Stimulated activated naive CD8-positive, alpha-beta T cell treated with anti-CD3 and anti-CD28 coated beads, Interleukin-15, Interleukin-2, amounts not matched to agents 100 U/mL and 50 U/mL, for 24 hours (primary cell): ENCODE results near the gene FOXA1.

Source experiments
- ATAC-seq: fragments of 150-1000 bp; cut with Tn5 transposase; one replicate; pipeline ENCODE4 v1.10.0; 2021
- DNase-seq: peaks from one replicate; pipeline ENCODE4 v3.0.0; 2021

FOXA1 gene

GRCh38 chr14:37594971-37595808, at the start of gene FOXA1, which contains the start of gene TTC6:
FOXA1 (minus strand) TSS chr14:37595249; CDS start chr14:37594972, 277 bp downstream.
TTC6 (plus strand) TSS chr14:37595629; CDS start chr14:37622065, 26,436 bp downstream.
- DNase-seq (no peak), ATAC-seq (no peak)

DNA sequence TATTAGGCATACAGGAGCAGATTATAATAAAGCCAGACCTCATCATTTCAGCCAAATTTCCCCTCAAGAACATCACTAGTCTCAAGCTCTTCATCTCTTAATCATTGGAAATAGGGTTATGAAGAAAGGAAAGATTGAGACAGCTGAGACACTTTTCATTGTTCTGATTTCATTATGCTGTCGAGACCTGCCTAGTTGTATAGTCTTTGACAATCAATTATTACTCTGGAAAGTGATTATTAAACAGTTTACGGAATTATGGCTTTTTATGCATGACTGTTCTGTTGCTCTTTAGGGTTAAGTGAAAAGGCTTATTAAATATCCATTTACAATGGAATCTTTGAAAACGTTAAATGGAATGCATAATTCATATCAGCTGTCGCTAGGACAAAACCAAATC, 48.7 kb upstream of the FOXA1 start:
- DNase-seq (no peak), ATAC-seq (no peak)

GRCh38 chr14:37642125-37642524, 47.1 kb upstream of the FOXA1 start:
- DNase-seq (no peak), ATAC-seq (no peak)

DNA sequence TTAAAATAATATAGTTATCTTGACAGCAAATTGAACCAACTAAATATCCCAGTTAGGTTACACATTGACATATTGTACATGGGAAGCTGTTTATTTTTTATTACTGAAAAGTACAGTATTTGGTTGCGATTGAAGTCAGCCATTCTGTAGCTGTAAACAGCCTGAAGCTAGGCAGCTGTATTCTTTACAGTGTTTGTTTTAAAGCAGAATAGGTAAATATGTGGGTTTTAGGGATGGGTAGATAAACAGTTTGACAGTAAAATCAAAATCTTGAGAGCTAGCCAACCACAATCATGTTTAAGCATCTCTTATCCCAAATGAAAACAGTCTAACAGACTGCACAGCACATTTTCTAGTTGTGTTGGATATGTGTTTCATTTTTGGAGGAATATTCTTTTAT, 46.1 kb upstream of the FOXA1 start:
- ATAC-seq, result no peak
- DNase-seq, result no peak

- no peak for ATAC-seq
- DNase-seq, result no peak
These were observed 43.5 kb upstream of the FOXA1 start for GRCh38 chr14:37638599-37638998.

- no peak for DNase-seq
- no peak for ATAC-seq
These were observed 42.3 kb upstream of the FOXA1 start for GRCh38 chr14:37637341-37637740.

DNA sequence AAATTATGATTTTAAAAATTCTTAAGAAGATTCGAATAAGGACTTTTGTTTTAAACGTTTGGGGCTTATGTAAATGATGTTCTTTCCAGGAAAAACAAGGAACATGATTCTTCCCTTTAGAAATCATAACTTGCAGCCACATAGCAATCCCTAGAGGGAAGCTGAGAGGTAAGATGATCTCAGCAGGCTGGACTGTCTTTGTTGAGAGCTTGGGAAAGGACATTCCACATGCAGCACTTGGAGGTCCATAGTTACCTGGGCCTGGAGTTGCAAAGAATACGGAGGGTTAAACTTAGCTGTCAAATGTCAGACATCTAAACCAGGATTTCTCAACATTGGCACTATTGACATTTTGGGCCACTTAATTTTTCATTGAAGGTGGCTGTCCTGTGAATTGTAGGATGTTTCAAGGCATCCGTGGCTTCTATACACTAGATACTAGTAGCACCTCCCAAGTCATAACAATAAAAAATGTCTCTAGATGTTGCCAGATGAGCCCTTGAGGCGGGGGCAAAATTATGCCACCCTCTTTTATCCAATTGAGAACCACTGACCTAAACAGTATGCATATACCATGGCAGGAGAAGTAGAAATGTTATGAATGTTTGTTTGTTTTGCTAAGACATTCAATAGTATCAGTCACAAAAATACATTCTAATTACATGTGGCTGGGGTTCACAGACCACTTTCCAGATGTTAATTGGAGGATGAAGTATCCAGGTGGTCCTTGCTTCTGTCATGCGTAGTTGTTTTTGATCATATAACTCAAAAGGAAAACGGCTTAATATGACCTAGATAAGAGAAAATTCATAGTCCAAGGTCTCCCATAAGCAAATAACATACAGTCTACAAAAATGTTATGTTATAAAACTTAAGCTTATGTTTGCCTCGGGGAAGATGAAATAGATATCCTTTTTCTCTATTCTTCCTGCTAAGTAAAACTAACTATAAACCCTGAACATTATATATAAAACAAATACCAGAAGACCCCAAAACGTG, 30.8 kb upstream of the FOXA1 start:
- DNase-seq (no peak), ATAC-seq (no peak)

GRCh38 chr14:37623971-37624370, 28.9 kb upstream of the FOXA1 start:
- ATAC-seq (no peak), DNase-seq (no peak)

- ATAC-seq (no peak), DNase-seq (no peak)
These were observed 28.4 kb upstream of the FOXA1 start for GRCh38 chr14:37623426-37623951.

DNA sequence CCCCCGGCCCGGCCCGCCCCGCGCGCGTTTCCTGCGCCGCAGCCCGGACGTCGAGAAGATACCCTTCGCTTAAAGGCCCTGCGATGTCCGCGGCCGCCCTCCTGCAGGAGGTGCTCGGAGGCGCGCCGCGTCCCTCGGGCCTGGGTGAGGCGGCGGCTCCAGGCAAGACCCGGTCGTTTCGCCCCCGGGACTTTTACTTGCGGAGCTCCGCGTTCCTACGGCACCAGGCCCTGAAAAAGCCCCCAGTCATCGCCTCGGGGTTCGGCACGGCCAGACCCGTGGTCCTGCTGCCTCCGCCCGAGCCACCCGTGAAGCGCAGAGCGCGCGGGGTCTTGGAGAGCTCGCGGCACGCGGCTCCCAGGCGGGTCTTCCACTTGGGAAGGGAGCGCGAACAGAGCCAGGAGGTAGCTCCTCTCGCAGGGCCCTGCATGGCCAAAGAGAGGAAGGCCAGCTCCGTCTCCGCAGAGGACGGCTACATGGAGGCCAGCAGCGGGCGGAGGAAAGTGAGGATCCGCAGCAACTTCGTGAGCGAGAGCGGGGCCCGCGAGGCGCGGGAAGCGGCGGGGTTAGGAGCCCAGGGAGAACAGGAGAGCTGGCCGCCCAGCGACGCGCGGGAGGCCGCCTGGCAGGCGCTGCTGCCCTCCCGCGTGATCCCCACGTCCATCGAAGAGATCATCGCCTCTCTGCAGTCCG, 27.3 kb upstream of the FOXA1 start:
- no peak for DNase-seq

DNA sequence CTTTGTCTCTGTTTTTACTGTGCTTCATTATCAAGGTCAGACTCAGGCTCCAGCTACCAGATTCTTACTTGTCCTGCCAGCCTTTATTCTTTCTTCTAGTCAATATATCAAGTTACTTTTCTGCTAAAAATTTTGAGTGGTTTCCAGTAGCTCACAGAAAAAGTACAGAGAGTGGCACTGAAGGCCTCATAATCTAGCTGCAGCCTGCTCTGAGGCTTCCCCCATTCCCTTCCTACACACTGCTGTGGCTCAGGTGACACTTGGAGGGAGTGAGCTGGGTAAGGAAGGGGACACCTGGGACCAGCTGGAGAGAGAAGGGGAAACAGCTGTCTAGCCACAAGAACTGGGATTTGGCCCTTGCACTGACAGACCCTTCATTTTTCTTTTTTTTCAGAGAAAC, 25.8 kb upstream of the FOXA1 start:
- ATAC-seq (no peak), DNase-seq (no peak)

More for the DNA sequence above, 27.3 kb upstream of the FOXA1 start:
- ATAC-seq, result no peak

- no peak for DNase-seq
- ATAC-seq, result no peak
These were observed 23.5 kb upstream of the FOXA1 start for GRCh38 chr14:37618498-37619028.

- no peak for DNase-seq
- no peak for ATAC-seq
These were observed 22.9 kb upstream of the FOXA1 start for GRCh38 chr14:37617864-37618365.

DNA sequence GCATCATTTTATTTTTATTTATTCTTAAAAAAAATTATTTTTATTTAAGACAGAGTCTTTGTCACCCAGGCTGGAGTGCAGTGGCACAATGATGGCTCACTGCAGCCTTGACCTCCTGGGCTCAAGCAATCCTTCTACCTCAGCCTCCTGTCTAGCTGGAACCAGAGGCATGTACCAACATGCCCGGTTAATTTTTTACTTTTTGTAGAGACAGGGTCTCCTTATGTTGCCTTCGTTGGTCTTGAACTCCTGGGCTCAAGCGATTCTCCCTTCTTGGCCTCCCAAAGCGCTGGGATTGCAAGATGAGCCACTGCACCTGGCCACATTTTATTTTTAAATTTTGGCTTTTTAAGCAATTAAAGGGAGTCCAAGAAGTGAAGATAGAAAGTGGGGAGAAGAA, 21.8 kb upstream of the FOXA1 start:
- DNase-seq (no peak), ATAC-seq (no peak)

GRCh38 chr14:37615582-37616289, 20.7 kb upstream of the FOXA1 start:
- DNase-seq (no peak), ATAC-seq (no peak)

GRCh38 chr14:37610945-37611523, 16.0 kb upstream of the FOXA1 start:
- ATAC-seq (no peak), DNase-seq (no peak)

GRCh38 chr14:37608649-37609048, 13.6 kb upstream of the FOXA1 start:
- ATAC-seq (no peak), DNase-seq (no peak)

GRCh38 chr14:37606678-37607077, 11.6 kb upstream of the FOXA1 start:
- DNase-seq, result no peak
- ATAC-seq, result no peak

DNA sequence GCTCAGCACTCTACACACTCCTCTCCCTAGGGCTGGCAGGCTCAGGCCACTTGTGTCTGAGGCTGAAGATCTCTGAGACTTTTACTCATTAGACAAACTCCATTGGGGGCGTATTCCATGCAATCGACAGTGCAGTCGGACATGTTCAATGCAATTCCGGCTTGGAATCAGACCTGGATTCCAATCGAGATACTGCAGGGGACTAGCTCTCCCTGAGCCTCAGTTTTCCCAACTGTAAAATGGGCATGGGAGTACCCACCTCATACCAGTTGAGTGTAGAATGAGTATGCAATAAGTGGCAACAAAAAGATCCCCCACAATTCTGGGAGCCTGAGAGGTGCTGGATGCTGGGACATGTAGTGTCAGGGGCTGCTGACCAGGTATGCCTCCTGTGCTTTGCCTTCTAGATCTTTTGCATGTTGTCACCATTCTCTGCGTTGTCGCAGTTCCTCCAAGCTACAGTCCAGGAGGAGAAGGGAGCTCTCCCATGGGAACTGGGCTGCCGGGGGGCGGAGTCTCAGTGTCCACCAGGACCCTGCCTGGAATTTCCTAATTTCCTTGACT, 8.7 kb upstream of the FOXA1 start:
- ATAC-seq, result no peak

More for the DNA sequence above, 8.7 kb upstream of the FOXA1 start:
- DNase-seq, result no peak
